MM.1S (cell line): ENCODE data around the gene GPR87.

ENCODE experiments used
- DNase-seq: peaks from one replicate; pipeline ENCODE4 v3.0.0-alpha.2; 2015
- H2AFZ ChIP-seq: fragments of 300-600 bp; sonication (generic); 2 replicates; pipeline ENCODE4 v1.6.0; 2016; ENCODE audit warnings: antibody characterized with exemption, low read length
- H3F3A ChIP-seq: fragments of 300-600 bp; sonication (generic); 2 replicates; pipeline ENCODE4 v1.6.1; 2016; ENCODE audit warnings: mild to moderate bottlenecking, antibody characterized with exemption, low read length, moderate library complexity, mixed read lengths; ENCODE audit not compliant: insufficient read depth
- H3K27ac ChIP-seq: fragments of 300-600 bp; sonication (generic); 2 replicates; pipeline ENCODE4 v1.5.1; 2016; ENCODE audit warnings: mild to moderate bottlenecking, low read length
- H3K27me3 ChIP-seq: fragments of 300-600 bp; sonication (generic); replicated peaks from 2 replicates; pipeline ENCODE4 v1.6.0; 2016; ENCODE audit warnings: low read length; ENCODE audit not compliant: insufficient read depth
- H3K36me3 ChIP-seq: fragments of 300-600 bp; sonication (generic); replicated peaks from 2 replicates; pipeline ENCODE4 v1.6.1; 2016; ENCODE audit warnings: mild to moderate bottlenecking, low read length, mixed read lengths; ENCODE audit not compliant: insufficient read depth
- H3K4me1 ChIP-seq: fragments of 300-600 bp; sonication (generic); 2 replicates; pipeline ENCODE4 v1.6.1; 2016; ENCODE audit warnings: low read length, mixed read lengths
- H3K4me2 ChIP-seq: fragments of 300-600 bp; sonication (generic); 2 replicates; pipeline ENCODE4 v1.6.0; 2016; ENCODE audit warnings: low read depth, low read length
- H3K4me3 ChIP-seq: fragments of 300-600 bp; sonication (generic); 2 replicates; pipeline ENCODE4 v1.5.1; 2016; ENCODE audit warnings: low read length, mixed read lengths
- H3K79me2 ChIP-seq: fragments of 300-600 bp; sonication (generic); 2 replicates; pipeline ENCODE4 v1.6.1; 2016; ENCODE audit warnings: mixed run types, low read length, mixed read lengths
- H3K9ac ChIP-seq: fragments of 300-600 bp; sonication (generic); 2 replicates; pipeline ENCODE4 v1.6.1; 2016; ENCODE audit warnings: low read length, mixed read lengths
- H3K9me2 ChIP-seq: fragments of 300-600 bp; sonication (generic); replicated peaks from 2 replicates; pipeline ENCODE4 v1.6.1; 2016; ENCODE audit warnings: mild to moderate bottlenecking, low read length, mixed read lengths; ENCODE audit not compliant: insufficient read depth
- H3K9me3 ChIP-seq: fragments of 300-600 bp; sonication (generic); replicated peaks from 2 replicates; pipeline ENCODE4 v1.6.1; 2016; ENCODE audit warnings: mild to moderate bottlenecking, low read length, mixed read lengths; ENCODE audit not compliant: insufficient read depth
- H4K20me1 ChIP-seq: fragments of 300-600 bp; sonication (generic); 2 replicates; pipeline ENCODE4 v1.6.1; 2016; ENCODE audit warnings: mild to moderate bottlenecking, low read length, moderate library complexity, mixed read lengths; ENCODE audit not compliant: insufficient read depth
- CTCF ChIP-seq: fragments of 300-600 bp; sonication (generic); IDR thresholded peaks from 2 replicates; pipeline ENCODE4 v1.5.1; 2016; ENCODE audit warnings: antibody characterized with exemption, low read length, mixed read lengths
- EZH2 ChIP-seq: fragments of 300-600 bp; sonication (generic); optimal IDR thresholded peaks from 2 replicates; pipeline ENCODE3; 2017; ENCODE audit warnings: low read depth, mild to moderate bottlenecking, antibody characterized with exemption, low read length, mixed read lengths
- EZH2phosphoT487 ChIP-seq: fragments of 300-600 bp; sonication (generic); IDR thresholded peaks from 2 replicates; pipeline ENCODE4 v1.6.1; 2018; ENCODE audit warnings: antibody characterized with exemption, low read length

GPR87 gene

GRCh38 chr3:151276687-151277042 is 40.0 kb downstream of the GPR87 start:
- H3K4me2 ChIP-seq, result no peak overlapping the region
- no peak overlapping the region for H2AFZ ChIP-seq
- no peaks in the 10 kb centered on the region for H3K27me3 ChIP-seq
- no peak for DNase-seq
- H3K9ac ChIP-seq, result no peak overlapping the region
- H3K36me3 ChIP-seq, result no peaks in the 10 kb centered on the region
- no peaks in the 10 kb centered on the region for H4K20me1 ChIP-seq
- H3K27ac ChIP-seq, result no peak overlapping the region
- no peak overlapping the region for H3K4me3 ChIP-seq
- H3K4me1 ChIP-seq, result no peaks in the 10 kb centered on the region
- no peaks in the 10 kb centered on the region for H3K79me2 ChIP-seq
- H3K9me2 ChIP-seq, result no peaks in the 10 kb centered on the region
- H3K9me3 ChIP-seq, result no peaks in the 10 kb centered on the region
- H3F3A ChIP-seq, result no peaks in the 10 kb centered on the region
- no peak for TF ChIP-seq EZH2
- TF ChIP-seq EZH2phosphoT487, result no peak
- no peak for TF ChIP-seq CTCF

GRCh38 chr3:151276038-151276686 is 40.5 kb downstream of the GPR87 start:
- TF ChIP-seq EZH2phosphoT487 (no peak), EZH2 (no peak), CTCF (no peak)
- Histone ChIP-seq H3K4me1 (no peaks in the 10 kb centered on the region), H3K36me3 (no peaks in the 10 kb centered on the region), H3K4me2 (no peak overlapping the region), H3K4me3 (no peak overlapping the region), H4K20me1 (no peaks in the 10 kb centered on the region), H3K9ac (no peak overlapping the region), H3K27ac (no peak overlapping the region), H3K9me3 (no peaks in the 10 kb centered on the region), H3K79me2 (no peaks in the 10 kb centered on the region), H3K9me2 (no peaks in the 10 kb centered on the region), H3F3A (no peaks in the 10 kb centered on the region), H2AFZ (no peak overlapping the region), H3K27me3 (no peaks in the 10 kb centered on the region)
- no peak for DNase-seq

GRCh38 chr3:151275091-151275490 is 41.5 kb downstream of the GPR87 start:
- Histone ChIP-seq H3K4me1 (no peaks in the 10 kb centered on the region), H3K9ac (no peak overlapping the region), H3K36me3 (no peaks in the 10 kb centered on the region), H3F3A (no peaks in the 10 kb centered on the region), H4K20me1 (no peaks in the 10 kb centered on the region), H3K79me2 (no peaks in the 10 kb centered on the region), H3K4me3 (no peak overlapping the region), H3K9me3 (no peaks in the 10 kb centered on the region), H2AFZ (no peak overlapping the region), H3K4me2 (no peak overlapping the region), H3K9me2 (no peaks in the 10 kb centered on the region), H3K27me3 (no peaks in the 10 kb centered on the region), H3K27ac (no peak overlapping the region)
- TF ChIP-seq EZH2 (no peak), CTCF (no peak), EZH2phosphoT487 (no peak)
- no peak for DNase-seq
